Lower leg skin (tissue), 4 donors: ENCODE results near the gene TMEM229B. TPM values are rescaled to one million over a fixed set of nuclear protein-coding genes. Genes with fewer than 3 reads are reported as not detected.

Experiments used
- DNase-seq, 2 donors: peaks; one replicate each; pipeline ENCODE4 v3.0.0-alpha.2; 2019; ENCODE audit warnings: low spot score in 2 of 2
- H3K4me3 ChIP-seq: fragments of 200-600 bp; sonication (generic); 2 replicates; pipeline ENCODE4 v1.5.1; 2017; ENCODE audit warnings: mild to moderate bottlenecking, low read depth; ENCODE audit not compliant: poor library complexity, severe bottlenecking
- POLR2A ChIP-seq, 2 donors: fragments of 450-650 bp; IDR thresholded peaks; one replicate each; pipeline ENCODE4 v1.6.1; 2016 to 2017; ENCODE audit warnings: antibody characterized with exemption in 2 of 2, mild to moderate bottlenecking in 1 of 2, moderate library complexity in 1 of 2
- WGBS, 2 donors: methylation state at CpG; one replicate each; pipeline ENCODE4 v1.1.5; 2018; 5-methylcytosine and 5-hydroxymethylcytosine counted together
- intact Hi-C: fragments of 100-400 bp; cut with DNase I; formaldehyde crosslinking; loops from one replicate; pipeline ENCODE4 v1.15.0; 2023; ENCODE audit warnings: low total_unique reads
- total RNA-seq, 4 donors: library from RNA; depleted of rRNA; stranded (reverse); fragments of >200 nt; gene quantifications; one replicate each; pipeline ENCODE4 v1.1.0, GENCODE V29; 2016
- TF ChIP-seq, protein P1 (sequence below), 3 donors: fragments of 450-650 bp; IDR thresholded peaks; one replicate each; pipeline ENCODE4 v1.5.1; 2016; ENCODE audit warnings: antibody characterized with exemption in 3 of 3, mild to moderate bottlenecking in 3 of 3, moderate library complexity in 2 of 3

TMEM229B gene
- total RNA-seq, 4 donors from 2014 or later = 0.49 to 3.8 (median 2.5) TPM

DNA sequence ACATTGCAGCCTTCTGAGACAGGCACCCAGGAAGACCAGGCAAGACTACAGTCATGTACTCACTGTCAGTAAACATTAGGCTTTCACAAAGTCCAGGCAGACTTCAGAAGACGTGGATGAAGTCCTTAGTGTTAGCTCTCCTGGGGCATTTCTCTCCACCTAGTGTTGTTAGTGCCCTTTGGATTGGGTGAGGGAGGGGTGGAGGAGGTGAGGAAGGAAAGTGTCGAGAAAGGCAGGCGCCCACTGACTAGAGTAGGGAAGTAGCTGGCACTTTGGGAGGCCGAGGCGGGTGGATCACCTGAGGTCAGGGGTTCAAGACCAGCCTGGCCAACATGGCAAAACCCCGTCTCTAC lies 20.2 kb downstream of the TMEM229B start:
- intact Hi-C loops = no loop called here
- no peak for TF ChIP-seq POLR2A (IDR thresholded peaks at IDR 0.05)
- TF ChIP-seq, protein P1, sequence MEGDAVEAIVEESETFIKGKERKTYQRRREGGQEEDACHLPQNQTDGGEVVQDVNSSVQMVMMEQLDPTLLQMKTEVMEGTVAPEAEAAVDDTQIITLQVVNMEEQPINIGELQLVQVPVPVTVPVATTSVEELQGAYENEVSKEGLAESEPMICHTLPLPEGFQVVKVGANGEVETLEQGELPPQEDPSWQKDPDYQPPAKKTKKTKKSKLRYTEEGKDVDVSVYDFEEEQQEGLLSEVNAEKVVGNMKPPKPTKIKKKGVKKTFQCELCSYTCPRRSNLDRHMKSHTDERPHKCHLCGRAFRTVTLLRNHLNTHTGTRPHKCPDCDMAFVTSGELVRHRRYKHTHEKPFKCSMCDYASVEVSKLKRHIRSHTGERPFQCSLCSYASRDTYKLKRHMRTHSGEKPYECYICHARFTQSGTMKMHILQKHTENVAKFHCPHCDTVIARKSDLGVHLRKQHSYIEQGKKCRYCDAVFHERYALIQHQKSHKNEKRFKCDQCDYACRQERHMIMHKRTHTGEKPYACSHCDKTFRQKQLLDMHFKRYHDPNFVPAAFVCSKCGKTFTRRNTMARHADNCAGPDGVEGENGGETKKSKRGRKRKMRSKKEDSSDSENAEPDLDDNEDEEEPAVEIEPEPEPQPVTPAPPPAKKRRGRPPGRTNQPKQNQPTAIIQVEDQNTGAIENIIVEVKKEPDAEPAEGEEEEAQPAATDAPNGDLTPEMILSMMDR (IDR thresholded peaks at IDR 0.05) = no peak
- 83 to 88% methylated on average over 6 of the region's 6 CpGs for WGBS, 2 donors
- no peak for DNase-seq
- no peak overlapping the region for H3K4me3 ChIP-seq

DNA sequence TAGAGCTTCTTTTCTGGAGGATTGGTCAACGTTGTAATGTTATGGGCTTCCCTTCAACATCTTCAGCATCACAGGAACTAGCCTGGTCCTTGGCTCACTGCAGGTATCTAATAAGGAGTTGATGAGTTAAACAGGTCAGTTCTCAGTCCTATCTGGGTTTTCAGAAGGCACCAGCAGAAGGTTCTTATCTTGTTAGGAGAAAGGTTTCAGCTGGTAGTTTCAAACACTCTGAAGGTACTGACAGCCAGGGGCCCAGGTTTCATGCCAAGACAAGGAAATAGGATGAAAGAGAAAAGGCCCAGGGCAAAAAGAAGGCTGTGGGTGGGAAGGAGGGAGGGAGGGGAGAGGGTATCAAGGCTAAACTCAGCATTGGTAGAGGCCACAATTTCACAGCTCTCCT lies 21.4 kb downstream of the TMEM229B start:
- intact Hi-C loops = no loop called here
- H3K4me3 ChIP-seq = no peak overlapping the region
- DNase-seq = no peak
- TF ChIP-seq, protein P1 (IDR thresholded peaks at IDR 0.05) = no peak
- TF ChIP-seq POLR2A (IDR thresholded peaks at IDR 0.05) = no peak
- WGBS, 2 donors = 81 to 86% methylated on average over 1 of the region's 1 CpG

DNA sequence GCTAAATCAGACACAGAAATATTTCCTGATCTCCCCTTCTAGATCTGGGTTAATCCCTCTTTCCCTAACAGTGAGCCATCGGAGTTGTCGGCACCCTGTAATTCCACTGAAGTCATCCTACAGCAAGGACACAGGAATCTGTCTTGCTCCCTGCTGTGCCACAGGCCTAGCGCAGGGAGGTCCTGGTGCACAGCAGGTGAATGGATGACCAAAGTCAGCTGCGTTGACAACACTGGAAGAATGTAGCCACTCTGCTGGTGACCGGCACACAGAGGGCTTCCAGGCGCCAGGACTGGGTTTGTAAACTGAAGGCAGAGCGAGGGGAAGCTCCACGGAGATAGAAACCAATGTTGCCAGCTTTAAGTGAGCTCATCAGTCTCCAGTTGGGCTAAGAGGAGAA lies 23.6 kb downstream of the TMEM229B start:
- intact Hi-C loops = no loop called here
- 75 to 82% methylated on average over 8 of the region's 8 CpGs for WGBS, 2 donors
- no peak for DNase-seq
- TF ChIP-seq, protein P1 (IDR thresholded peaks at IDR 0.05) = no peak
- no peak for TF ChIP-seq POLR2A (IDR thresholded peaks at IDR 0.05)
- no peak overlapping the region for H3K4me3 ChIP-seq

DNA sequence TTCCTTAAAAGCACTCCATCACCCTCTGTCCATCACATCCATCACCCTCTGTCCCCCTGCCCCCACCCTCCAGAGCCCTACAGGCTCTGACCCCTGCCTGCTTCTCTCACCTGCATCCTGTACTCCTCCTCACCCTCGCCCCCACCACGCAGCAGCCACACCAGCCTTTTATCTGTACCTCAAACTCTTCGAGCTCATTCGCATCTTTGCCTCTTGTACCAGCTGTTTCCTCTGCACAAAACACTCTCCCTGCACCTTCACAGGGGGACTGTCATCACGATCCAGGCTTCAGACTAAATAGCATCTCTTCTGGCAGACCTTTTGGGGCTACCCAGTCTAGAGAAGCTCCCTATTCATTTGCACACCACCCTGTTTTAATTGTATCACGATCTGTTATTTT lies 24.1 kb downstream of the TMEM229B start:
- DNase-seq = no peak
- 57 to 58% methylated on average over 6 of the region's 6 CpGs for WGBS, 2 donors
- no peak overlapping the region for H3K4me3 ChIP-seq
- TF ChIP-seq, protein P1 (IDR thresholded peaks at IDR 0.05) = no peak
- TF ChIP-seq POLR2A (IDR thresholded peaks at IDR 0.05) = no peak
- intact Hi-C loops = no loop called here

DNA sequence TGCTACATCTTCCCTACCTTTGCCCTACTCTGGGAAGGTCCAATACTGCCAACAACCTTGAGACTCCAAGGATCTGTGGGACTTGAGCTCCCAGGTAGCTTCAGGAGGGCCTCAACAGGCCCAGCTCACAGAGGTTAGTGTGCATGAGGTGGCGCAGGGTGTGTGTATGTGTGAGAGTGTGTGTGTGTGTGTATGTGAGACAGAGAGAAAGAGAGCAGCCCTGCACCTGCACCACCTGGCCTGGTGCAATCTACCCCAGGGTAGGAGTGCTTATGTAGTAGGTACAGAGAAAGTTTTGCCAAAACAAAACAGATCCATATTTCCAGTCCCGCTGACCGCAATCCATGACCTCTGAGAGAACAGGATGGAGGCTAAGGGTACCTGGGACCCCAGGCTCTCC lies 24.6 kb downstream of the TMEM229B start:
- intact Hi-C loops = no loop called here
- no peak for TF ChIP-seq POLR2A (IDR thresholded peaks at IDR 0.05)
- TF ChIP-seq, protein P1 (IDR thresholded peaks at IDR 0.05) = no peak
- H3K4me3 ChIP-seq = no peak overlapping the region
- DNase-seq = no peak
- WGBS, 2 donors = 94 to 100% methylated on average over 3 of the region's 3 CpGs

DNA sequence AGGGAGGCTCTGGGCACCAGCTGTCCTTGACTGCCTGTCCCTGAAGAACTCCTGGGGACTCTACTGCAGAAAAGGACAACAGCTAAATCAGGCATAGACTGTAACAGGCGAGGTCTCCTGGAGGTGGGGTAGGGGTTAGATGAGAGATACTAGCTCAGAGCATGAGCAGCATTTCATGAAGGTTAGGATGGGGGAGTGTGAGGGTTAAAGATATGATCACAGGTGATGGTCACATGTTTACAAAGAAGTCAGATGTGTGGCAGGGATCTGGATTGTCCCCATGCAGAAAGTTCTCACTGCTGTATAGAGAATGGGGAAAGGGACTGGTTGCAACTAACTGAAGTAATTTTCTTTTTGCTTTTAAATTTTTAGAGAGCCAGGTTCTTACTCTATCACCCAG lies 26.5 kb downstream of the TMEM229B start:
- no peak for DNase-seq
- WGBS, 2 donors = 90% methylated on average over 1 of the region's 1 CpG
- no peak overlapping the region for H3K4me3 ChIP-seq
- TF ChIP-seq, protein P1 (IDR thresholded peaks at IDR 0.05) = no peak
- TF ChIP-seq POLR2A (IDR thresholded peaks at IDR 0.05) = no peak
- intact Hi-C loops = no loop called here
